CD14-positive monocyte (primary cell): ENCODE results near the gene GLI1. TPM values are rescaled to one million over a fixed set of nuclear protein-coding genes. Genes with fewer than 3 reads are reported as not detected.

ENCODE experiments used
- DNase-seq, 3 donors: peaks; one replicate each; pipeline ENCODE4 v3.0.0-alpha.2; 2011 to 2022
- H2AFZ ChIP-seq: 2 replicates; pipeline ENCODE4 v1.6.0; 2012; ENCODE audit warnings: mild to moderate bottlenecking, low read depth, low read length, inconsistent platforms; ENCODE audit not compliant: insufficient read depth, poor library complexity, severe bottlenecking
- H3K27ac ChIP-seq, 2 donors: 1 replicate in 1 of 2; 2 replicates in 1 of 2; pipeline ENCODE4 v1.5.1; 2012 to 2013; ENCODE audit warnings: low read length in 2 of 2, control low read depth in 1 of 2, inconsistent platforms in 1 of 2, low read depth in 1 of 2, mild to moderate bottlenecking in 1 of 2
- H3K27me3 ChIP-seq, 2 donors: one replicate each; pipeline versions ENCODE4 v1.6.0 to v1.6.1; 2011 to 2013; ENCODE audit warnings: low read length in 2 of 2; ENCODE audit not compliant: control insufficient read depth in 2 of 2, insufficient read depth in 2 of 2
- H3K36me3 ChIP-seq, 2 donors: replicated peaks in 1 of 2; 1 replicate in 1 of 2; 2 replicates in 1 of 2; pipeline versions ENCODE4 v1.5.1 to v1.6.1; 2012 to 2013; ENCODE audit warnings: low read length in 2 of 2, control low read depth in 1 of 2, inconsistent platforms in 1 of 2, mild to moderate bottlenecking in 1 of 2; ENCODE audit not compliant: insufficient read depth in 2 of 2, control insufficient read depth in 1 of 2
- H3K4me1 ChIP-seq, 2 donors: 1 replicate in 1 of 2; 2 replicates in 1 of 2; pipeline versions ENCODE4 v1.5.1 to v1.6.1; 2012 to 2013; ENCODE audit warnings: low read length in 2 of 2, control low read depth in 1 of 2, inconsistent platforms in 1 of 2, mild to moderate bottlenecking in 1 of 2, moderate library complexity in 1 of 2; ENCODE audit not compliant: insufficient read depth in 2 of 2, control insufficient read depth in 1 of 2
- H3K4me2 ChIP-seq: replicated peaks from 2 replicates; pipeline ENCODE3; 2012; ENCODE audit warnings: low read length, moderate library complexity, mild to moderate bottlenecking; ENCODE audit not compliant: poor library complexity, severe bottlenecking; ENCODE audit errors: extremely low read depth
- H3K4me3 ChIP-seq, 3 experiments: fragments of 200-600 bp in 1 of 3; sonication (generic) in 1 of 3; replicated peaks in 1 of 3; 1 replicate in 2 of 3; 2 replicates in 1 of 3; pipeline ENCODE4 v1.5.1; 2011 to 2013; ENCODE audit warnings: low read length in 3 of 3, mild to moderate bottlenecking in 3 of 3, control low read depth in 2 of 3, low read depth in 2 of 3, inconsistent platforms in 1 of 3, moderate library complexity in 1 of 3
- H3K79me2 ChIP-seq: 2 replicates; pipeline ENCODE4 v1.6.0; 2012; ENCODE audit warnings: mild to moderate bottlenecking, control low read depth, inconsistent platforms, low read length, moderate library complexity; ENCODE audit not compliant: insufficient read depth
- H3K9ac ChIP-seq: 2 replicates; pipeline ENCODE4 v1.6.0; 2017; ENCODE audit warnings: low read length, mild to moderate bottlenecking; ENCODE audit not compliant: insufficient read depth, poor library complexity, severe bottlenecking
- H3K9me3 ChIP-seq, 2 donors: replicated peaks in 1 of 2; 1 replicate in 1 of 2; 2 replicates in 1 of 2; pipeline versions ENCODE4 v1.5.1 to v1.6.1; 2012 to 2013; ENCODE audit warnings: low read length in 2 of 2, control low read depth in 1 of 2; ENCODE audit not compliant: control insufficient read depth in 1 of 2, insufficient read depth in 1 of 2
- H4K20me1 ChIP-seq: 2 replicates; pipeline ENCODE4 v1.6.0; 2012; ENCODE audit warnings: mild to moderate bottlenecking, low read length, control low read depth, moderate library complexity; ENCODE audit not compliant: insufficient read depth
- H3K27ac Mint-ChIP-seq, 7 donors: one replicate each; pipeline ENCODE4 v1.8.0; 2020; ENCODE audit warnings: mild to moderate bottlenecking in 7 of 7, mixed read lengths in 7 of 7, moderate library complexity in 6 of 7, inconsistent platforms in 2 of 7
- H3K27me3 Mint-ChIP-seq, 3 donors: one replicate each; pipeline ENCODE4 v1.8.0; 2021 to 2022; ENCODE audit warnings: low read depth in 3 of 3, mild to moderate bottlenecking in 3 of 3, mixed read lengths in 3 of 3, moderate library complexity in 3 of 3, inconsistent platforms in 1 of 3
- H3K36me3 Mint-ChIP-seq, 2 donors: one replicate each; pipeline ENCODE4 v1.8.0; 2020; ENCODE audit warnings: mixed read lengths in 2 of 2, inconsistent platforms in 1 of 2, mild to moderate bottlenecking in 1 of 2
- H3K4me1 Mint-ChIP-seq: one replicate; pipeline ENCODE4 v1.8.0; 2020; ENCODE audit warnings: mild to moderate bottlenecking, mixed read lengths
- H3K4me3 Mint-ChIP-seq, 2 donors: one replicate each; pipeline ENCODE4 v1.8.0; 2020; ENCODE audit warnings: mild to moderate bottlenecking in 2 of 2, mixed read lengths in 2 of 2, moderate library complexity in 1 of 2
- H3K9me3 Mint-ChIP-seq, 7 donors: one replicate each; pipeline ENCODE4 v1.8.0; 2020 to 2022; ENCODE audit warnings: mixed read lengths in 7 of 7, mild to moderate bottlenecking in 6 of 7, moderate library complexity in 6 of 7, inconsistent platforms in 2 of 7
- WGBS: methylation state at CpG from one replicate; pipeline ENCODE4 v1.1.5; 2013; ENCODE audit warnings: missing lambda C conversion rate; ENCODE audit not compliant: insufficient coverage; 5-methylcytosine and 5-hydroxymethylcytosine counted together
- intact Hi-C, 2 donors: fragments of 100-400 bp; cut with micrococcal nuclease; formaldehyde crosslinking; loops; one replicate each; pipeline versions ENCODE4 v1.15.0 to v1.15.1; 2023
- polyA plus RNA-seq, 3 donors: library from polyadenylated mRNA; depleted of rRNA in 1 of 3; unstranded in 2 of 3; stranded (reverse) in 1 of 3; fragments of 300-500 nt in 2 of 3; fragments of >200 nt in 1 of 3; fragmentation: Illumina TruSeq in 2 of 3; gene quantifications; 1 replicate in 2 of 3; 2 replicates in 1 of 3; pipeline ENCODE4 v1.2.3, GENCODE V29; 2012 to 2021
- TF ChIP-seq, protein P1 (sequence below): fragments of 200-600 bp; IDR thresholded peaks from one replicate; pipeline ENCODE4 v1.8.0; 2022; ENCODE audit warnings: antibody characterized with exemption, mild to moderate bottlenecking

GLI1 gene
- polyA plus RNA-seq, 3 donors: 0.05 TPM; not detected in 2

DNA sequence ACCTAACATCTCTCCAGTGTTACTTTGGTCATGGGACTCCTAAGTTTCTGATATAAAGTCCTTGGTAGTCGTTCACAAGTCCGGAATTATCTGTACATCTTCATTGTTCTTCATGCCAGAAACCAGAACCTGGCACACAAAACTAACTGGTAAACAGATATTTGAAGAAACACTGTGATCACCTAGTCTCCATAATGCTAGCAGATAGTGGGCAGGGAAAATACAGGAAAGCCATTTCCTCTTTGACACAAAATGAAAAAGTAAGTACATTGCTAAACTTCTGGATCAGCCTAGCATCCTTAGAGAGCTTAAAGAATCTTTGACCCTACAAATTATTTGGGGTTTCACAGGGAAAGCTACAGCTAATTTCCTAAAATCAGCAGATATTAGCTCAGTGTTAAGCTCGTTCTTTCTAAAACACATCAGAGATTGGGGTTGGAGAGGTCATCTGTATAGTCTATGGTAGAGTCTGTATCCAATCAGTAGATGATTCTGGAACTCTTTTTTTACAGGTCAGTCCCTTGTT lies 55.9 kb downstream of the GLI1 start:
- DNase-seq: no peak
- H3K27ac Mint-ChIP-seq: peak overlapping the region in 2 of 7 donors; percentile 4 to 29

DNA sequence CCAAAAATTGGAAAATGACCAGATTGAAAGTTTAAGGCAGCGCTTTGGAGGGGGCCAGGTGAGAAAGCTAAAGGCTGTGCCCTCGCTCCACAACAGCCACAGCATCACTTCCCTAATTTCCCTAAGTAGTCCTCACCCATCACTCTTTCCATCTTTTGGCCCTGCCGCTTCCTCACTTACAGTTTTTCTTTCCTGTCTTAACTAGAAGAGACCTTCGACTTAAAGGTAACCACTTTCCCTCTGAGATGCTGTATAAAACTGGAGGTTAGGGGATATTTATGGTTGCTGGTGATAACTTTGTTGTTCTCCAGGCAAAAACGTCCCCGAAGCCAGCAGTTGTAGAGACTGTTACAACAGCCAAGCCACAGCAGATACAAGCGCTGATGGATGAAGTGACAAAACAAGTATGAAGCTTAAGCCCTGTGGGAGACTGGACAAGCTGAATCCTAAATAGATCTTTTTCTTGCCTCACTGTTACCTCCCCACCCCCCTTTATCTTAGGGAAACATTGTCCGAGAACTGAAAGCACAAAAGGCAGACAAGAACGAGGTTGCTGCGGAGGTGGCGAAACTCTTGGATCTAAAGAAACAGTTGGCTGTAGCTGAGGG lies 56.5 kb downstream of the GLI1 start:
- peaks cover 67 to 72% of the 10 kb centered on the region in 2 donors for H3K36me3 ChIP-seq
- peaks cover 38% of the 10 kb centered on the region for H3K79me2 ChIP-seq
- no peaks in the 10 kb centered on the region for H3K27me3 ChIP-seq
- no peak for DNase-seq
- 69% methylated on average over 8 of the region's 11 CpGs for WGBS
- no peak overlapping the region for H2AFZ ChIP-seq
- peaks cover 76 to 78% of the 10 kb centered on the region in 2 donors for H3K36me3 Mint-ChIP-seq
- H3K27ac Mint-ChIP-seq: peak overlapping the region in 5 of 7 donors; percentile 1 to 77 (median 54)
- no peak overlapping the region for H3K9ac ChIP-seq
- H3K9me3 ChIP-seq: no peaks in the 10 kb centered on the region
- H3K27ac ChIP-seq: peak overlapping the region in 1 of 2 donors; percentile 56
- H3K4me3 ChIP-seq: no peak overlapping the region
- H3K4me3 Mint-ChIP-seq: no peak overlapping the region
- TF ChIP-seq, protein P1, sequence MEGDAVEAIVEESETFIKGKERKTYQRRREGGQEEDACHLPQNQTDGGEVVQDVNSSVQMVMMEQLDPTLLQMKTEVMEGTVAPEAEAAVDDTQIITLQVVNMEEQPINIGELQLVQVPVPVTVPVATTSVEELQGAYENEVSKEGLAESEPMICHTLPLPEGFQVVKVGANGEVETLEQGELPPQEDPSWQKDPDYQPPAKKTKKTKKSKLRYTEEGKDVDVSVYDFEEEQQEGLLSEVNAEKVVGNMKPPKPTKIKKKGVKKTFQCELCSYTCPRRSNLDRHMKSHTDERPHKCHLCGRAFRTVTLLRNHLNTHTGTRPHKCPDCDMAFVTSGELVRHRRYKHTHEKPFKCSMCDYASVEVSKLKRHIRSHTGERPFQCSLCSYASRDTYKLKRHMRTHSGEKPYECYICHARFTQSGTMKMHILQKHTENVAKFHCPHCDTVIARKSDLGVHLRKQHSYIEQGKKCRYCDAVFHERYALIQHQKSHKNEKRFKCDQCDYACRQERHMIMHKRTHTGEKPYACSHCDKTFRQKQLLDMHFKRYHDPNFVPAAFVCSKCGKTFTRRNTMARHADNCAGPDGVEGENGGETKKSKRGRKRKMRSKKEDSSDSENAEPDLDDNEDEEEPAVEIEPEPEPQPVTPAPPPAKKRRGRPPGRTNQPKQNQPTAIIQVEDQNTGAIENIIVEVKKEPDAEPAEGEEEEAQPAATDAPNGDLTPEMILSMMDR: no peak
- H3K4me1 Mint-ChIP-seq: peaks cover 22% of the 10 kb centered on the region
- H3K4me2 ChIP-seq: no peak overlapping the region
- peaks cover 0 to 1% (median 0%) of the 10 kb centered on the region in 3 donors for H3K27me3 Mint-ChIP-seq
- intact Hi-C loops: no loop called here
- H3K9me3 Mint-ChIP-seq: no peaks in the 10 kb centered on the region
- H3K4me1 ChIP-seq: peaks cover 22 to 23% of the 10 kb centered on the region in 2 donors
- peaks cover 58% of the 10 kb centered on the region for H4K20me1 ChIP-seq

More for the DNA sequence above, 55.9 kb downstream of the GLI1 start:
- peaks cover 38% of the 10 kb centered on the region for H3K79me2 ChIP-seq
- H2AFZ ChIP-seq: no peak overlapping the region
- no peak overlapping the region for H3K9ac ChIP-seq
- peaks cover 19% of the 10 kb centered on the region for H3K4me1 Mint-ChIP-seq
- no peak overlapping the region for H3K4me2 ChIP-seq
- peaks cover 0 to 1% (median 0%) of the 10 kb centered on the region in 3 donors for H3K27me3 Mint-ChIP-seq
- peaks cover 58% of the 10 kb centered on the region for H4K20me1 ChIP-seq
- peaks cover 68 to 78% of the 10 kb centered on the region in 2 donors for H3K36me3 ChIP-seq
- H3K4me3 Mint-ChIP-seq: no peak overlapping the region
- H3K4me3 ChIP-seq: no peak overlapping the region
- peaks cover 79 to 82% of the 10 kb centered on the region in 2 donors for H3K36me3 Mint-ChIP-seq
- H3K4me1 ChIP-seq: peaks cover 19 to 20% of the 10 kb centered on the region in 2 donors
- H3K9me3 Mint-ChIP-seq: peaks cover 0 to 1% (median 0%) of the 10 kb centered on the region in 7 donors
- peak overlapping the region in 1 of 2 donors; percentile 56 for H3K27ac ChIP-seq
- H3K27me3 ChIP-seq: no peaks in the 10 kb centered on the region
- intact Hi-C loops: no loop called here
- no peaks in the 10 kb centered on the region for H3K9me3 ChIP-seq
- no CpG with 5 or more reads among the region's 3 CpGs for WGBS
- TF ChIP-seq, protein P1: no peak
